BLaER1 (cell line): Measurements from ENCODE around the gene PALB2.

Experiments
- H3K27ac ChIP-seq: shearing (Covaris generic); formaldehyde crosslinking; 2 replicates; pipeline ENCODE4 v1.8.1; 2022
- H3K27me3 ChIP-seq: shearing (Covaris generic); formaldehyde crosslinking; 2 replicates; pipeline ENCODE4 v1.8.1; 2022
- H3K36me3 ChIP-seq: shearing (Covaris generic); formaldehyde crosslinking; 2 replicates; pipeline ENCODE4 v1.8.1; 2022
- H3K4me1 ChIP-seq: shearing (Covaris generic); formaldehyde crosslinking; 2 replicates; pipeline ENCODE4 v1.8.1; 2022
- H3K4me2 ChIP-seq: shearing (Covaris generic); formaldehyde crosslinking; 2 replicates; pipeline ENCODE4 v1.8.1; 2022
- H3K4me3 ChIP-seq: shearing (Covaris generic); formaldehyde crosslinking; 2 replicates; pipeline ENCODE4 v1.8.1; 2022
- H3K9ac ChIP-seq: shearing (Covaris generic); formaldehyde crosslinking; 2 replicates; pipeline ENCODE4 v1.8.1; 2022
- H3K9me3 ChIP-seq: shearing (Covaris generic); formaldehyde crosslinking; 2 replicates; pipeline ENCODE4 v1.8.1; 2022
- H4K20me1 ChIP-seq: shearing (Covaris generic); formaldehyde crosslinking; 2 replicates; pipeline ENCODE4 v1.8.1; 2022
- Cebpa-rat ChIP-seq: shearing (Covaris generic); IDR thresholded peaks from 2 replicates; pipeline ENCODE4 v1.8.1; 2022

The PALB2 gene

DNA sequence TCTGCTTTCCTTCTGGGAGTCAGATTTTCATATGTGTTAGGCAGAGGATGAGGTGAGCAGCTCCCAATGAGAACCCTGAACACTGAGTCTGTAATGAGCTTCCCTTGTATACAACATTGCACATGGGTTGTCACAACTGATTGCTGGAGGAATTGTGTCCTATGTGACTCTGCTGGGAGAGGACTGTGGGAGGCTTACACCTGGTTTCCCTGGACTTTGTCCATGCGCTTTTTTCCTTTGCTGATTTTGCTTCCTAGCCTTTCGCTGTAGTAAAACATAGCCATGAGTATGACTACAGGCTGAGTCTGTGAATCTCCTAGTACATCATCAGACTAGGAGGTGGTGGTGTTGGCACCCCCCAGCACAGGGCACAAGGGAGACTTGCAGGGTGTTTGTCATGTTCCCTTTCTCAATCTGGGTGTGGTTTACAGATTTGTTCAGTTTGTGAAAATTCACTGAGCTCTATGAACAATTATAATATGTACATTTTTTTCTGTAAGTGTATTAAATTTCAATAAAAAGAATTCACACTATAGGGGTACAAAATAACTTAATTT, 35.9 kb upstream of the PALB2 start:
- Histone ChIP-seq H3K9me3 (no peaks in the 10 kb centered on the region), H4K20me1 (peaks cover 33% of the 10 kb centered on the region), H3K4me2 (no peak overlapping the region), H3K27ac (no peak overlapping the region), H3K9ac (no peak overlapping the region), H3K36me3 (peaks cover 51% of the 10 kb centered on the region), H3K27me3 (no peaks in the 10 kb centered on the region), H3K4me3 (no peak overlapping the region), H3K4me1 (peaks cover 39% of the 10 kb centered on the region)
- TF ChIP-seq Cebpa-rat = no peak

DNA sequence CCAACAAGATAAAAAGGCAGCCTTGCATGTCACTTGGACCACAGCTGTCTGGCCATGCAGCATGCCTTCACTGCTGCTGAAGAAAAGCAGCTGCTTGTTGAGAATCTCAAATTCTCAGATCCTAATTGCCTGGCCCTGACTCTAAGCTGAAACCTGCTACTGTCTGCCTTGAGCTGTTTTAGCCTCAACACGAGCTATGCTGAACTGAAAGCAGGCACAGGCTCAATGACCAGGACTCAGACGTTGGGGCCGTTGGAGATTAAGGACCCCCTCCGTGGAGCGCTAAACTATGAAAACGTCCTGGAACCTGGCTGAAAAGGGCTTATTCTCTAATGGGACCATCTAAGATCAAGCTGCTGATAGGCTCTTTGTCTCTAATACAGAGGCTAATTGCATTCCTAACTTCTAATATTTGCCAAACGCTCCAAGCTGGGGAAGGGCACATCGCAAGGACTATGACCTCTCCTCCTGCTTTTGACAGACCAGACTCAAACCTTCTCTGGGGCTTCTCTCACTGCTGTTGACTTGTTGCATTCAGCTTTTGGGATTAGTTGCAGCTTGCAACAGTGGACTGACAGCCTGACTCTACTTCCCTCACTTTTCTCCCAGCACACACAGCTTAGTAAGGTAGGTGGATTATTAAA, 33.0 kb upstream of the PALB2 start:
- Histone ChIP-seq H3K4me2 (no peak overlapping the region), H4K20me1 (peaks cover 4% of the 10 kb centered on the region; the same call in 1 of the 2 replicates), H3K4me3 (no peak overlapping the region), H3K27me3 (no peaks in the 10 kb centered on the region), H3K9ac (no peak overlapping the region), H3K27ac (no peak overlapping the region), H3K36me3 (peaks cover 61% of the 10 kb centered on the region), H3K4me1 (peaks cover 25% of the 10 kb centered on the region), H3K9me3 (no peaks in the 10 kb centered on the region)
- TF ChIP-seq Cebpa-rat = no peak

DNA sequence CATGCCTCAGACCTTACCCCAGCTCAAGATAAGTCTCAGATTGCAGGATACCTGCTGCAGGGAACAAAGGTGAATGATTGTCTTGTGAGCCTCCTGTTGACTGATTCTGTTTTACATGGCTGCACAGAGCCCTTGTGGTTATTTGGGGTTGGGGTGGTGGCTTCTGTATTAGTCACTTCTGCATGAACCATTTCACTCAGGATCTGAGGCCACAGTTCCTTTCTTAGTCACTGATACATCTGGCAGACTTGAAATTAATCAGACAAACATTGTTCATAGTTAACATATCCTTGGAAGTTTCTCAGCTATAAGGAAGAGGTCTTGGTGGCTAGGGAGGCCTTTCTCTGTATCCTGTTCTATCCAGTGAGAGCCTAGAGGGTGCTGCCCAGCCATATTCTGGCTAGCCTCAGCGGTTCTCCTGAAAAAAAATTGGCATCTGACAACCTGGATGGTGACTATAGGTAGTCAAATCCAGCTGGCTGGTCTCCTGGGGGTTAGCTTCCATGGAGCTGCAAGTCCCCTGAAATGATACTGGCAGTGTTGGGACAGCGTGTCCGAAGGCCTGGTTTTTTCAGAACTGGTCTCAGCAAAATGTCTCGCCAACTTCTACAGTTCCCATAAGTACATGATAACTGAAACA, 29.1 kb upstream of the PALB2 start:
- Histone ChIP-seq H4K20me1 (peaks cover 9% of the 10 kb centered on the region; the same call in 1 of the 2 replicates), H3K4me3 (no peak overlapping the region), H3K9ac (no peak overlapping the region), H3K4me2 (no peak overlapping the region), H3K36me3 (peaks cover 92% of the 10 kb centered on the region), H3K27ac (no peak overlapping the region), H3K9me3 (no peaks in the 10 kb centered on the region), H3K27me3 (no peaks in the 10 kb centered on the region), H3K4me1 (peaks cover 14% of the 10 kb centered on the region; the same call in 1 of the 2 replicates)
- TF ChIP-seq Cebpa-rat = no peak

DNA sequence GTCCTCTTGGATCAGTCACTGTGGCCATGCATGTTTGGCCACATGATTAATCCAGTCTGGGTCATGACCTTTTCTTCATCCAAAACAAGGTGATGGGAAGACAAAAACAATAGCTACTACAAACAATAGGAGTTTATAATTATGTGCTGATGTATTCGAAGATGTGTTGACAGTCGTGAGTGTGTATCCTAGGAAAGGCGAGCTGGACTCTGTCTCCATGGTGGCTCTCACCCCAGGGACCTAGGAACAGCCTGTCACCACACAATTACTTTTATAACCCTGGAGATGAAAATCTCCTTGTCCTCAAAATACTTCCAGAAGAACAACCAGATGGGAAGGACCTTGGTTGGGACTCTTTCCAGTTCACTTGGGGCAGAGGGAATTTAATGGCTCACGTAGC, 27.8 kb upstream of the PALB2 start:
- Histone ChIP-seq H3K9me3 (no peaks in the 10 kb centered on the region), H3K4me1 (peaks cover 14% of the 10 kb centered on the region; the same call in 1 of the 2 replicates), H3K4me3 (no peak overlapping the region), H3K27me3 (no peaks in the 10 kb centered on the region), H3K9ac (no peak overlapping the region), H4K20me1 (peaks cover 14% of the 10 kb centered on the region; the same call in 1 of the 2 replicates), H3K27ac (no peak overlapping the region), H3K36me3 (peaks cover 94% of the 10 kb centered on the region), H3K4me2 (no peak overlapping the region)
- TF ChIP-seq Cebpa-rat = no peak

DNA sequence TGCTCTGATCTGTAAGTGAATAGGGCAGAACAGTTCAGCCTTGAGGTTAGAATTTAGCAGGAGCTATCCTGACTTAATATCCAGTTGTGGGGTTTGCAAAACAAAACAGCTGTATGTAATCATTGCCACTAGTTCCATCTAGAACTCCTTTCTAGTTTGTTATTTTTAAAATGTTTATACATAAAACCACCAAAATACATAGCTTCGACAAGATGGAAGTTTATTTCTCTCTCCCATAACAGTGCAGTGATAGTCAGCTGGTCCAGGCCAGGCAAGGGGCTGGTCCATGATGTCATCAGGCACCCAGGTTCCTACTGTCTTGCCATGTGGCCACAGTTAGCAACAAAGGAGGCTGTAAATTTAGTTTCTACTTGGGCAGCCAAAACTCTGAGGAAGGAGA, 27.1 kb upstream of the PALB2 start:
- Histone ChIP-seq H3K4me1 (peaks cover 14% of the 10 kb centered on the region; the same call in 1 of the 2 replicates), H3K36me3 (peaks cover 98% of the 10 kb centered on the region)
- TF ChIP-seq Cebpa-rat = no peak

DNA sequence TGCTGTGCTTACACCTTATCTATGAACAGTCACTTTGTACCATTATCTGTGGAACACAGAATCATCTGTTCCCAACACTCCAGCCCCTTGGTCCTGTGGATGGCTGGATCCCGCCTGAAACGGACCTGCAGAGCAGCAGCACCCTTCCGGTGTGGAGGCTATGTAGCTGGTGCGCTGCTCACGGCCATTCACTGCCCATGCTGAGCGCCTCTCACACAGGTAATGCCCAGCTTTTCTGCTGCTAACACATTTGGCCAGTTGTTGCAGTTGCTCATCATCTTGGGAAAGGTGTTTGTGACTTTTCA, 26.2 kb upstream of the PALB2 start:
- Histone ChIP-seq H3K9ac (no peak overlapping the region), H3K27ac (no peak overlapping the region), H3K27me3 (no peaks in the 10 kb centered on the region), H4K20me1 (peaks cover 22% of the 10 kb centered on the region; the same call in 1 of the 2 replicates), H3K4me2 (no peak overlapping the region), H3K4me3 (no peak overlapping the region), H3K9me3 (no peaks in the 10 kb centered on the region), H3K36me3 (peaks cover 100% of the 10 kb centered on the region), H3K4me1 (peaks cover 14% of the 10 kb centered on the region; the same call in 1 of the 2 replicates)
- no peak for TF ChIP-seq Cebpa-rat

More for the DNA sequence above, 27.1 kb upstream of the PALB2 start:
- Histone ChIP-seq H3K27ac (no peak overlapping the region), H3K4me2 (no peak overlapping the region), H3K9me3 (no peaks in the 10 kb centered on the region), H3K27me3 (no peaks in the 10 kb centered on the region), H3K4me3 (no peak overlapping the region), H4K20me1 (peaks cover 18% of the 10 kb centered on the region; the same call in 1 of the 2 replicates), H3K9ac (no peak overlapping the region)

DNA sequence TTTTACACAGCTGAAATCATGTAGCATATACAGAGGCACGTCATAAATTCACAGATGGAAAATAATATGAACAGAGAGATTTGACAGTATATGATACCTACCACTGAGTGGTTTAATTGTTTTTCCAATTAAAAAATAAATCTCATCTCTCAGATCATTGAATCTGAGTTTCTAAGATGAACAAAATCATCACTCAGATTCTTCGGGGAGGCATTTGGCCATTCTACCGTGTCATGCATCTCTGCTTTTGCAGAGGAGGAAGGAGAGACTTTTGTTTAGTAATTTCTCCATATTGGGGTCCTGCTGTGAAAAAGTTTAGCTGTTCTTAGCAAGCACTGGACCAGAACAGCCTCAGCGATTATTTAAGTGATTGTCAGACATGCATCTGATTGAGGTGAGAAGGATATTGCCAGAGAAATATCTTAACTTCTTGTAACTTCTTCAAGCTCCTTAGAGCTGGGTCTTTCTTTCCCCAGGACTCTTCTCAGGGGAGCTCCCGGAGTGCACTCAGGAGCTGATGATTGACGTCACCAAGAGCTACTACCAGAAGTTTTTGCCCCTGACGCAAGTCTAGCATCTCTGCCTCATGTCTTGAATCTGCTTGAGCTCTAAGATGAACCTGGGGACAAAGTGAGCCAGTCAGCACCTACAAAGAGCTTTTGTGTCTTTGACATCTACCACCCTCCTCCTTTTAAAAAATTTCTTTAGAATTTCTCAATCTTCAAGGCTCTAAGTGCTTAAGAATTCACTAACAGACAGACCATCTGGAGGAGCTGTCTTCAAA, 25.7 kb upstream of the PALB2 start:
- H4K20me1 ChIP-seq = peaks cover 22% of the 10 kb centered on the region; the same call in 1 of the 2 replicates
- TF ChIP-seq Cebpa-rat = no peak
- peaks cover 14% of the 10 kb centered on the region; the same call in 1 of the 2 replicates for H3K4me1 ChIP-seq
- H3K9ac ChIP-seq = no peak overlapping the region
- no peak overlapping the region for H3K27ac ChIP-seq
- no peak overlapping the region for H3K4me2 ChIP-seq
- no peaks in the 10 kb centered on the region for H3K9me3 ChIP-seq
- H3K4me3 ChIP-seq = no peak overlapping the region
- H3K36me3 ChIP-seq = peaks cover 100% of the 10 kb centered on the region
- H3K27me3 ChIP-seq = no peaks in the 10 kb centered on the region

DNA sequence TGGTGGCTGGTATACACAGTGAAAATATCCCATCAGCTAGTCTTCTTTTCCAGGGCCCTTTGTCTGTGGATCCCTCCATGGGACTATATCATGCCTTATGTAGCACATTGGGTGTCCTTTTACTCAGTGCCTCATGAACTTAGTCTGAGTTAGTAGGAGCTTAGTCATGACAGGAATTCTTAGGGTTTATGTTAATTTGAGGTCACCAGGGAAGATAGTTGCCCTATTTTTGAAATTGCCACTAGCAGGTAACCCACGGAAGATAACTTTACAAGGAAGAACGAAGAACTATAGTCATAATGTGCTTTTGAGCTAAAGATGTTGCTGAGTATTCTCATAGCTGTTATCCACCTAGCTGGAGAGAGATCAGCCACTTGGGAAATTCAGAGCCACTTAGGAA, 22.8 kb upstream of the PALB2 start:
- peaks cover 100% of the 10 kb centered on the region for H3K36me3 ChIP-seq
- no peak overlapping the region for H3K4me2 ChIP-seq
- no peak overlapping the region for H3K27ac ChIP-seq
- H4K20me1 ChIP-seq = peaks cover 33% of the 10 kb centered on the region; the same call in 1 of the 2 replicates
- TF ChIP-seq Cebpa-rat = no peak
- no peaks in the 10 kb centered on the region for H3K4me1 ChIP-seq
- no peak overlapping the region for H3K9ac ChIP-seq
- H3K4me3 ChIP-seq = no peak overlapping the region
- H3K9me3 ChIP-seq = no peaks in the 10 kb centered on the region
- H3K27me3 ChIP-seq = no peaks in the 10 kb centered on the region

DNA sequence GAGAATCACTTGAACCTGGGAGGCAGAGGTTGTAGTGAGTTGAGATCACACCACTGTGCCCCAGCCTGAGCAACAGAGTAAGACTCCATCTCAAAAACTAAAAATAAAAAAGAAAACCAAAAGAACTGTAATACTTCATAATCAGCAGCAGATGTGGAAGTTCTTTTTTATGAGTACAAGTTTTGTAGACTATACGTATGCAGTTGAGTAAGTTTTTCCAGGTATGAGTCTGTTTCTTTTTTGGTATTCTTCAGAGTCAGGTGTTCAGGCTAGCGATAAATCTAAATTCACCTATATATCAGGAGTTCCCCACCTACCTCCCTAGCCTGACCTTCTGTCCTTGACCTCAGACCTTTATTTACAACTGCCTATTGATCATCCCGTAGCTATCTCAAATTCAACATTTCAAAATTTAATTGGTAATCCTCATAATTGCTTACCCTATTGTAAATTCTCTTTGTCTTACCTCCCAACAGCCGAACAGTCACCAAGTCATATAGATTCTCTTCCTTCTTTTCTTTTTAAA, 10.9 kb upstream of the PALB2 start:
- Histone ChIP-seq H3K9me3 (no peaks in the 10 kb centered on the region), H3K27ac (no peak overlapping the region), H3K36me3 (peaks cover 93% of the 10 kb centered on the region), H3K4me1 (no peaks in the 10 kb centered on the region), H3K27me3 (no peaks in the 10 kb centered on the region), H3K9ac (no peak overlapping the region), H3K4me3 (no peak overlapping the region), H4K20me1 (peaks cover 85% of the 10 kb centered on the region), H3K4me2 (no peak overlapping the region)
- TF ChIP-seq Cebpa-rat = no peak
